ENCODE measurements around the gene LOXL3. TPM values are rescaled to one million over a fixed set of nuclear protein-coding genes. Genes with fewer than 3 reads are reported as not detected.

LOXL3 gene
- total RNA-seq, 4 donors from 2014 or later, result 1.6 to 4.1 (median 3.0) TPM

- no peak overlapping the region for H3K27ac ChIP-seq
- H3K4me1 ChIP-seq, result no peaks in the 10 kb centered on the region
- H3K36me3 ChIP-seq, result no peaks in the 10 kb centered on the region
- intact Hi-C loops (cut with DNase I; ENCODE audit: low total_unique reads) (no loop called here), in situ Hi-C loops (cut with MboI; ENCODE audit: low pct_ligation_motif_present in 1 of 4, low pct_unique_long_range_greater_than_20kb in 1 of 4, low sequenced_read_pairs in 3 of 4) (loop anchor here in 2 of 4 donors (25.0 kb wide), 1 partner anchor 110 kb away; the partner anchor contains the start of genes CCDC142 (in 2 of the 2), LBX2 (in 2 of the 2) and TTC31 (in 2 of the 2))
- DNase-seq, result no peak
- H3K27me3 ChIP-seq, result peaks cover 52% of the 10 kb centered on the region
- H3K4me3 ChIP-seq, result no peak overlapping the region
- TF ChIP-seq, protein P1, sequence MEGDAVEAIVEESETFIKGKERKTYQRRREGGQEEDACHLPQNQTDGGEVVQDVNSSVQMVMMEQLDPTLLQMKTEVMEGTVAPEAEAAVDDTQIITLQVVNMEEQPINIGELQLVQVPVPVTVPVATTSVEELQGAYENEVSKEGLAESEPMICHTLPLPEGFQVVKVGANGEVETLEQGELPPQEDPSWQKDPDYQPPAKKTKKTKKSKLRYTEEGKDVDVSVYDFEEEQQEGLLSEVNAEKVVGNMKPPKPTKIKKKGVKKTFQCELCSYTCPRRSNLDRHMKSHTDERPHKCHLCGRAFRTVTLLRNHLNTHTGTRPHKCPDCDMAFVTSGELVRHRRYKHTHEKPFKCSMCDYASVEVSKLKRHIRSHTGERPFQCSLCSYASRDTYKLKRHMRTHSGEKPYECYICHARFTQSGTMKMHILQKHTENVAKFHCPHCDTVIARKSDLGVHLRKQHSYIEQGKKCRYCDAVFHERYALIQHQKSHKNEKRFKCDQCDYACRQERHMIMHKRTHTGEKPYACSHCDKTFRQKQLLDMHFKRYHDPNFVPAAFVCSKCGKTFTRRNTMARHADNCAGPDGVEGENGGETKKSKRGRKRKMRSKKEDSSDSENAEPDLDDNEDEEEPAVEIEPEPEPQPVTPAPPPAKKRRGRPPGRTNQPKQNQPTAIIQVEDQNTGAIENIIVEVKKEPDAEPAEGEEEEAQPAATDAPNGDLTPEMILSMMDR (IDR thresholded peaks at IDR 0.05), result no peak
- no peak for TF ChIP-seq POLR2A (IDR thresholded peaks at IDR 0.05)
- no peak for TF ChIP-seq EP300 (IDR thresholded peaks at IDR 0.05; ENCODE audit: low read depth)
- TF ChIP-seq POLR2AphosphoS5 (IDR thresholded peaks at IDR 0.05), result no peak
- no peaks in the 10 kb centered on the region for H3K9me3 ChIP-seq
- 38 to 64% methylated on average over 1 of the region's 1 CpG for WGBS, 2 donors (ENCODE audit: low coverage in 1 of 2)
These were observed 43.7 kb upstream of the LOXL3 start for GRCh38 chr2:74597410-74597809.

DNA sequence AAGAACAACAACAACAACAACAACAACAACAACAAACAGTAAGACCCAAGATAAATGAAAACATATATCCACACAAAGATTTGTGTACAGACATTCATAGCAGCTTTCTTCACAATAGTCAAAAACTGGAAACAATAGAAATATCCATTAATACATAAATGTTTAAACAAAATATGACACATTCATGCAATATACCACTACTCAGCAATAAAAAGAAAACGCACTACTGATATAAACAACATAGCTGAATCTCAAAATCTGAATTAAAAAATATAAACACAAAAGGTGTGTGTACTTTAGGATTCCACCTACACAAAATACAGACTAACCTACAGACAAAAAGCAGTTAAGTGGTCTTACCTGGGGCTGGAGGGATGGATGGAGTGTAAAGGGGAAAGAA is 42.8 kb upstream of the LOXL3 start:
- WGBS, 2 donors (ENCODE audit: low coverage in 1 of 2), result 50 to 54% methylated on average over 1 of the region's 1 CpG
- no peak for DNase-seq
- no peaks in the 10 kb centered on the region for H3K9me3 ChIP-seq
- H3K27ac ChIP-seq, result no peak overlapping the region
- H3K36me3 ChIP-seq, result no peaks in the 10 kb centered on the region
- intact Hi-C loops (cut with DNase I; ENCODE audit: low total_unique reads), result no loop called here
- no peak overlapping the region for H3K4me3 ChIP-seq
- H3K4me1 ChIP-seq, result no peaks in the 10 kb centered on the region
- peaks cover 54% of the 10 kb centered on the region for H3K27me3 ChIP-seq
- no peak for TF ChIP-seq EP300 (IDR thresholded peaks at IDR 0.05; ENCODE audit: low read depth)
- TF ChIP-seq, protein P1 (IDR thresholded peaks at IDR 0.05), result no peak
- TF ChIP-seq POLR2A (IDR thresholded peaks at IDR 0.05), result no peak
- no peak for TF ChIP-seq POLR2AphosphoS5 (IDR thresholded peaks at IDR 0.05)
- in situ Hi-C loops (cut with MboI; ENCODE audit: low pct_ligation_motif_present in 1 of 4, low pct_unique_long_range_greater_than_20kb in 1 of 4, low sequenced_read_pairs in 3 of 4), result loop anchor here in 2 of 4 donors (25.0 kb wide), 1 partner anchor 109 kb away; the partner anchor contains the start of genes CCDC142 (in 2 of the 2), LBX2 (in 2 of the 2) and TTC31 (in 2 of the 2)

DNA sequence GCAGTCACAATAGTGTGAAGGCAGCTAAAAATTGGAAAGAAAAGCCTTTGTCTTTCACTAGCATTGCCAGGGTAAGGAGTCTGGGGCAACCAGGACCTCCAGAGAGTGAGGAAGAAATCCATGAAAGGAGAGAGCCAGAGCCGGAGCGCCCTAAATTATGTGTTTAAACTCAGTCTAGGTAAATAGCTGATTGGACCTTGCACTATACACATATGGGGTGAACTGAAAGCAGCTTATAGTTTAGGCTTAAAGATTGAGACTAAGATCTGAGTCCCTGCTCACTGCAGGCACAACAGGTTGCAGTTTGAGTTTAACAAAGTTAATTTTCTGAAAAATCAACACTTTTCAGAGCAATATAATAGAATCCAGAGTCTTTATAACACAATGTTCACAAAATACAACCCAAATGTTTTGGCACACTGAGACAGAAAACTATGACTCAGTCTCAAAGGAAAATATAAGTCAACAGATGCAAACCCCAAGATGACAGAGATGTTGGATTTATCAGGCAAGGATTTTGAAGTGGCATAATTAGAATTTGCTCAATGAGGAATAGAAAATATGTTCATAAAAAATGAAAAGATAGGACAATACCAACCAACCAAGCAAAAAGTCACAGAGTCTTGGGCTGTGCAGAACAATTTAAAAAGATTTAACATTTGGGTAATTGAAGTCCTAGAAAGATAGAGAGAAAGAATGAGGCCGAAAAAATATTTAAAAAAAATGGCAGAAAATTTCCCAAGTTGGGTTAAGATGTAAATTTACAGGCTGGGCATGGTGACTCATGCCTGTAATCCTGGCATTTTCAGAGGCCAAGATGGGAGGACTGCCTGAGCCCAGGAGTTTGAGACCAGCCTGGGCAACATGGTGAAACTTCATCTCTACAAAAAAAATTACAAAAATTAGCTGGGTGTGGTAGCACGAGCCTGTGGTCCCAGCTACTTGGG is 40.4 kb upstream of the LOXL3 start:
- Histone ChIP-seq H3K27me3 (peaks cover 51% of the 10 kb centered on the region), H3K4me3 (no peak overlapping the region), H3K36me3 (no peaks in the 10 kb centered on the region), H3K27ac (no peak overlapping the region), H3K9me3 (no peaks in the 10 kb centered on the region), H3K4me1 (no peaks in the 10 kb centered on the region)
- in situ Hi-C loops (cut with MboI; ENCODE audit: low pct_ligation_motif_present in 1 of 4, low pct_unique_long_range_greater_than_20kb in 1 of 4, low sequenced_read_pairs in 3 of 4), result loop anchor here in 2 of 4 donors (25.0 kb wide), 1 partner anchor 107 kb away; the partner anchor contains the start of genes CCDC142 (in 2 of the 2), LBX2 (in 2 of the 2) and TTC31 (in 2 of the 2)
- 63 to 69% methylated on average over 1 to 4 of the region's 4 CpGs for WGBS, 2 donors (ENCODE audit: low coverage in 1 of 2)
- intact Hi-C loops (cut with DNase I; ENCODE audit: low total_unique reads), result no loop called here
- no peak for DNase-seq
- no peak for TF ChIP-seq EP300 (IDR thresholded peaks at IDR 0.05; ENCODE audit: low read depth)
- no peak for TF ChIP-seq POLR2AphosphoS5 (IDR thresholded peaks at IDR 0.05)
- no peak for TF ChIP-seq POLR2A (IDR thresholded peaks at IDR 0.05)
- TF ChIP-seq, protein P1 (IDR thresholded peaks at IDR 0.05), result no peak

- Histone ChIP-seq H3K36me3 (no peaks in the 10 kb centered on the region), H3K4me1 (peaks cover 0 to 3% (median 0%) of the 10 kb centered on the region in 4 donors), H3K9me3 (no peaks in the 10 kb centered on the region), H3K27ac (no peak overlapping the region), H3K4me3 (no peak overlapping the region), H3K27me3 (peaks cover 25% of the 10 kb centered on the region)
- intact Hi-C loops (cut with DNase I; ENCODE audit: low total_unique reads), result loop anchor here (5.0 kb wide), 1 partner anchor 106 kb away; the partner anchor contains the start of genes CCDC142 and TTC31
- TF ChIP-seq POLR2A (IDR thresholded peaks at IDR 0.05), result no peak
- TF ChIP-seq, protein P1 (IDR thresholded peaks at IDR 0.05), result no peak
- no peak for TF ChIP-seq EP300 (IDR thresholded peaks at IDR 0.05; ENCODE audit: low read depth)
- 48 to 59% methylated on average over 2 of the region's 2 CpGs for WGBS, 2 donors (ENCODE audit: low coverage in 1 of 2)
- no peak for DNase-seq
- in situ Hi-C loops (cut with MboI; ENCODE audit: low pct_ligation_motif_present in 1 of 4, low pct_unique_long_range_greater_than_20kb in 1 of 4, low sequenced_read_pairs in 3 of 4), result loop anchor here in 3 of 4 donors (10.0 to 25.0 kb wide), 2 partner anchors 101 to 104 kb away; partner anchors contain the start of genes CCDC142 (in 3 of the 3), TTC31 (in 3 of the 3) and LBX2 (in 2 of the 3)
These were observed 34.9 kb upstream of the LOXL3 start for GRCh38 chr2:74588664-74589063.
